GM23248 (cell line): ENCODE data around the gene RFK. TPM values are rescaled to one million over a fixed set of nuclear protein-coding genes. Genes with fewer than 3 reads are reported as not detected.

Experiments
- DNase-seq: peaks from one replicate; pipeline ENCODE4 v3.0.0-alpha.2; 2015
- H2AFZ ChIP-seq: fragments of 200-600 bp; sonication (generic); 2 replicates; pipeline ENCODE4 v1.6.1; 2016; ENCODE audit warnings: antibody characterized with exemption
- H3F3A ChIP-seq: fragments of 200-600 bp; sonication (generic); 2 replicates; pipeline ENCODE4 v1.6.1; 2016; ENCODE audit warnings: mild to moderate bottlenecking, antibody characterized with exemption, mixed run types; ENCODE audit not compliant: insufficient read depth
- H3K27ac ChIP-seq: fragments of 200-600 bp; sonication (generic); 2 replicates; pipeline ENCODE4 v1.5.1; 2016; ENCODE audit warnings: mild to moderate bottlenecking
- H3K27me3 ChIP-seq: fragments of 200-600 bp; sonication (generic); replicated peaks from 2 replicates; pipeline ENCODE4 v1.6.1; 2016; ENCODE audit warnings: mild to moderate bottlenecking; ENCODE audit not compliant: insufficient read depth
- H3K36me3 ChIP-seq: fragments of 200-600 bp; sonication (generic); 2 replicates; pipeline ENCODE4 v1.6.1; 2016; ENCODE audit warnings: low read depth, mild to moderate bottlenecking
- H3K4me1 ChIP-seq: fragments of 200-600 bp; sonication (generic); 2 replicates; pipeline ENCODE4 v1.6.1; 2016; ENCODE audit warnings: mild to moderate bottlenecking; ENCODE audit not compliant: insufficient read depth
- H3K4me2 ChIP-seq: fragments of 200-600 bp; sonication (generic); one replicate; pipeline ENCODE4 v1.6.1; 2016; ENCODE audit warnings: mild to moderate bottlenecking; ENCODE audit not compliant: unreplicated experiment
- H3K4me3 ChIP-seq: fragments of 200-600 bp; sonication (generic); 2 replicates; pipeline ENCODE4 v1.5.1; 2016; ENCODE audit warnings: mild to moderate bottlenecking
- H3K79me2 ChIP-seq: fragments of 200-600 bp; sonication (generic); 2 replicates; pipeline ENCODE4 v1.6.1; 2016; ENCODE audit warnings: mild to moderate bottlenecking; ENCODE audit not compliant: insufficient read depth
- H3K9ac ChIP-seq: fragments of 200-600 bp; sonication (generic); 2 replicates; pipeline ENCODE4 v1.6.1; 2016; ENCODE audit warnings: mild to moderate bottlenecking
- H3K9me2 ChIP-seq: fragments of 200-600 bp; sonication (generic); 2 replicates; pipeline ENCODE4 v1.6.1; 2016; ENCODE audit warnings: mixed run types, mild to moderate bottlenecking, moderate library complexity; ENCODE audit not compliant: insufficient read depth
- H3K9me3 ChIP-seq: fragments of 200-600 bp; sonication (generic); one replicate; pipeline ENCODE4 v1.6.1; 2017; ENCODE audit warnings: low read depth
- H4K20me1 ChIP-seq: fragments of 200-600 bp; sonication (generic); 2 replicates; pipeline ENCODE4 v1.6.0; 2016; ENCODE audit not compliant: insufficient read depth
- EZH2 ChIP-seq: fragments of 200-600 bp; sonication (generic); IDR thresholded peaks from 2 replicates; pipeline ENCODE4 v1.6.1; 2018; ENCODE audit warnings: antibody characterized with exemption, mild to moderate bottlenecking; ENCODE audit not compliant: insufficient read depth, poor library complexity, severe bottlenecking
- EZH2phosphoT487 ChIP-seq: fragments of 200-600 bp; sonication (generic); IDR thresholded peaks from 2 replicates; pipeline ENCODE4 v1.6.1; 2018; ENCODE audit warnings: antibody characterized with exemption, moderate library complexity, mild to moderate bottlenecking, low read depth; ENCODE audit not compliant: insufficient read depth
- WGBS, 2 experiments: methylation state at CpG; one replicate each; pipeline ENCODE4 v1.1.6; 2015 to 2017; ENCODE audit warnings: low lambda C conversion rate in 2 of 2, low coverage in 1 of 2; ENCODE audit errors: missing lambda C conversion rate in 2 of 2; 5-methylcytosine and 5-hydroxymethylcytosine counted together
- in situ Hi-C: fragments of 300-500 bp; cut with MboI; formaldehyde crosslinking; loops from 2 replicates; pipeline ENCODE4 v1.15.0; 2020
- polyA plus RNA-seq: library from polyadenylated mRNA; unstranded; fragments of >200 nt; fragmentation: Nextera tagmentation; extraction: Ambion mirVana; gene quantifications from 2 replicates; pipeline ENCODE4 v1.2.1, GENCODE V29; 2016
- total RNA-seq: library from RNA; depleted of rRNA; stranded (reverse); fragments of >200 nt; shearing (Covaris generic); gene quantifications from 2 replicates; pipeline ENCODE4 v1.2.3, GENCODE V29; 2014

The RFK gene
- total and polyA plus RNA-seq, 2 experiments from 2014 or later: 16.6 to 20.0 TPM

DNA sequence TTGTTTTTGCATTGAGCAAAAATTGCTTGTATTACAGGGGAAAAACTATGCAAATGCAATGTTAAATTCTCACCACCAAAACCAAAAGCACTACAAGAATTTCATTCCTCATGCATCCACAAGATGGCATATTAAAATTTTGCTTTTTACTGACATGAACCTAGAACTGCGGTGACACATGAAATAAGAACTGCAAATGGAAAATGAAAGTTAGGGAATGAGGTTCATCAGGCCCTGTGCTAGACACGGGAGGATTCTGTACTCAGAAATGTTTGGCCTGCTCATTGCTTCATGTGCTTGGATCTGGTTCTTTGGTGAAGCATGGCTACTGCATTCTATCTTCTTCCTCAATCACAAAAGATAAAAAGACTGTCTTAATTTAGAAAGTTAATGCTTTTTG lies 9.1 kb upstream of the RFK start:
- 0 to 4% methylated on average over 2 of the region's 2 CpGs for WGBS, 2 experiments
- Histone ChIP-seq H3K9me2 (no peaks in the 10 kb centered on the region), H3K4me1 (peaks cover 8% of the 10 kb centered on the region; the same call in 1 of the 2 replicates), H3K27me3 (no peaks in the 10 kb centered on the region), H3K79me2 (no peaks in the 10 kb centered on the region), H3K27ac (peak overlapping the region; percentile 64), H2AFZ (peak overlapping the region; percentile 92), H3K36me3 (no peaks in the 10 kb centered on the region), H3K9me3 (no peaks in the 10 kb centered on the region), H4K20me1 (no peaks in the 10 kb centered on the region), H3K9ac (peak overlapping the region; percentile 65), H3K4me2 (peak overlapping the region; percentile 73), H3K4me3 (peak overlapping the region; percentile 45), H3F3A (0 out of 2 replicates have a peak, but pooled peaks cover 4% of the 10 kb centered on the region)
- peak; percentile 90 for DNase-seq
- in situ Hi-C loops: no loop called here
- TF ChIP-seq EZH2phosphoT487: no peak
- TF ChIP-seq EZH2: no peak

DNA sequence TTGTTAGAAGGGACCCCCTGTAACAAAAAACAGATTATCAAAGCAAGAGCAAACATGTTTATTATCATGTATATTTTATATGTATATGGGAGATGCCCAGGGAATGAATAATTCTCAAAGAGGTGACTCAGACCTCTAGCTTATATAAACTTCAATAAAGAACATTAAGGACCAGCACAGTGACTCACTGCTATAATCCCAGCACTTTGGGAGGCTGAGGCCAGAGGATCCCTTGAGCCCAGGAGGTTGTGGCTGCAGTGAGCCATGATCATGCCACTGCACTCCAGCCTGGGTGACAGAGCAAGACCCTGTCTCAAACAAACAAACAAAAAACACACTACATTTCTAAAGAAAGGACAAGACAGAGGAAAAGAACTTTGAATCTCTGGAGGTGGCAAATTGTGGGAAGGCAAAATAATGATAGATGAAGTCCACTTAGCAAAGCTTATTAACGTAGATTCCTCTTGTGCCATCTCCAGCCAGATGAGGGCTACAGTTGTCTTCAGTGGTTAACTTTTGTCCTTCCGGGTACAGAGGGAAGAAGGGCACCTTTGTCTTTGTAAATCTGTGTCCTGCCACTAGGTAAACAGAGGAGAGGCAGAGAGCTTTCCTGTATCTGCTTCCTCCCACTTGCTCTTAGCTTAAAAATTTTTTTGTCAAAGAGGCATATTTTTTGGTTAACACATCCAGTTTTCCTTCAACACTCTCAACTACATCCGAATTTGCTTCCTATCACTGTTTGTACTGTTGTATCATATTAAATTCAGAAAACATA lies 7.5 kb upstream of the RFK start:
- Histone ChIP-seq H3K27me3 (no peaks in the 10 kb centered on the region), H3K4me2 (no peak overlapping the region), H3K9me3 (no peaks in the 10 kb centered on the region), H3K9me2 (no peaks in the 10 kb centered on the region), H3F3A (0 out of 2 replicates have a peak, but pooled peaks cover 4% of the 10 kb centered on the region), H4K20me1 (no peaks in the 10 kb centered on the region), H3K36me3 (no peaks in the 10 kb centered on the region), H3K9ac (no peak overlapping the region), H3K4me3 (no peak overlapping the region), H3K27ac (no peak overlapping the region), H2AFZ (no peak overlapping the region), H3K79me2 (no peaks in the 10 kb centered on the region), H3K4me1 (peaks cover 8% of the 10 kb centered on the region; the same call in 1 of the 2 replicates)
- no peak for TF ChIP-seq EZH2phosphoT487
- TF ChIP-seq EZH2: no peak
- DNase-seq: peak; percentile 31
- in situ Hi-C loops: no loop called here
- 80 to 85% methylated on average over 3 of the region's 3 CpGs for WGBS, 2 experiments

DNA sequence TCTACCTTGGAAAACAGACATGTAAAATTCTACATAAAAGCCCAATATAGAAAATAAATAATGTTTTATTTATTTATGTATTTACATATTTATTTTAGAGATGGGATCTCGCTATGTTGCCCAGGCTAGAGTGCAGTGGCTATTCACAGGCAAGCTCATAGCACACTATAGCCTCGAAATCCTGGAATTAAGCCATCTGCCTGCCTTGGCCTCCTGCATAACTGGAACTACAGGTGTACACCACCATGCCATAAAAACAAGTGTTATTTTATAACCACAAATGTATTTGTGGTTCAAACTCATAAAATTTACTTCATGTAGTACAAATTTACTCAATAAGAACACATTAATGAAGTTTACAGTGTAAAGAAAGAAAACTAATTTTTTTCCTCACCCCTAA lies 7.0 kb upstream of the RFK start:
- Histone ChIP-seq H3K4me2 (no peak overlapping the region), H3K27me3 (no peaks in the 10 kb centered on the region), H3K9me2 (no peaks in the 10 kb centered on the region), H3K27ac (no peak overlapping the region), H3K79me2 (no peaks in the 10 kb centered on the region), H3K4me3 (no peak overlapping the region), H3K9ac (no peak overlapping the region), H2AFZ (no peak overlapping the region), H4K20me1 (no peaks in the 10 kb centered on the region), H3K9me3 (no peaks in the 10 kb centered on the region), H3K36me3 (no peaks in the 10 kb centered on the region), H3F3A (0 out of 2 replicates have a peak, but pooled peaks cover 4% of the 10 kb centered on the region), H3K4me1 (peaks cover 8% of the 10 kb centered on the region; the same call in 1 of the 2 replicates)
- in situ Hi-C loops: no loop called here
- no peak for TF ChIP-seq EZH2phosphoT487
- WGBS, 2 experiments: 91 to 94% methylated on average over 2 of the region's 2 CpGs
- DNase-seq: no peak

DNA sequence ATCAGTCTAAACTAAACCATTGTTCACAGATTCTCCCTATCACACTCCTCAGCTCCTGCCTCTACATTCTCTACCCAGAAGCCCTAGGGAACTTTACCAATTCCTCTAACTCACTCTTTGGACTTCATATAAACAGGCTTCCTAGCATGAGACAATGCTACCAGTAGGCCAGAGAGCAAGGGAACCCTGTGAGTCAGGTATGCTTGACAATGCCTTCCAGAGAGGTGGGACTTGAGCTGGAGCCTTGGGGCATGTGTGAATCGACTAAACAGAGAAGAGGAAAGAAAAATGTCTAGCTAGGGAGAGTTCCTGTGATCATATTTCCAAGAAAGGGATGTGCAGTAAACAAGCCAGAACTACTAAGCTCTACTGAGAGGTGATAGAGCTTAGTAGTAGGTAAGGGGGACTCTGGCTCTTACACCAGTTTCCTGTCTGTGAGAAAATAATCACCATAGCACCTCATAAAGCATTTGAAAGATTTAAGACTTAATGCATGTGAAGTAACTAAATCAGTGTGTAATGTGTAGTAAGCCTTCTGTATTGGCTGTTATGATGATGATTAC lies 6.4 kb upstream of the RFK start:
- H4K20me1 ChIP-seq: no peaks in the 10 kb centered on the region
- H3K9me2 ChIP-seq: no peaks in the 10 kb centered on the region
- H3K27ac ChIP-seq: no peak overlapping the region
- no peak overlapping the region for H3K4me3 ChIP-seq
- no peak for TF ChIP-seq EZH2
- TF ChIP-seq EZH2phosphoT487: no peak
- peaks cover 8% of the 10 kb centered on the region; the same call in 1 of the 2 replicates for H3K4me1 ChIP-seq
- 0 out of 2 replicates have a peak, but pooled peaks cover 4% of the 10 kb centered on the region for H3F3A ChIP-seq
- H3K27me3 ChIP-seq: no peaks in the 10 kb centered on the region
- H3K9me3 ChIP-seq: no peaks in the 10 kb centered on the region
- H3K36me3 ChIP-seq: no peaks in the 10 kb centered on the region
- WGBS, 2 experiments: 50 to 55% methylated on average over 1 of the region's 1 CpG
- no peaks in the 10 kb centered on the region for H3K79me2 ChIP-seq
- H3K4me2 ChIP-seq: no peak overlapping the region
- DNase-seq: peak; percentile 23
- no peak overlapping the region for H3K9ac ChIP-seq
- H2AFZ ChIP-seq: no peak overlapping the region
- in situ Hi-C loops: no loop called here
